HepG2 (cell line): ENCODE results near the gene CADM1. TPM values are rescaled to one million over a fixed set of nuclear protein-coding genes. Genes with fewer than 3 reads are reported as not detected.
A peak's percentile ranks its signal among the peaks of the same experiment; 100 is the strongest.

Experiments
- ATAC-seq: fragments of 200-7000 bp; cut with Tn5 transposase; 3 replicates; pipeline ENCODE4 v1.9.1; 2020; ENCODE audit warnings: mild to moderate bottlenecking, moderate library complexity
- BruUV-seq: library from RNA; stranded (reverse); fragments of 400-500 nt; replicated peaks from 2 replicates; lab custom pipeline; 2021; lab: Mats Ljungman, UMichigan
- CTCF ChIA-PET: fragments of 300-600 bp; formaldehyde crosslinking; extraction: SDS; loops from one replicate; lab custom pipeline; 2021; ENCODE audit warnings: low total read pairs, inconsistent platforms, low intra/inter-chr PET ratio; lab: Yijun Ruan, JAX
- POLR2A ChIA-PET: fragments of 350-600 bp; sonication (Branson Sonifier 250); formaldehyde crosslinking; loops from one replicate; lab custom pipeline; 2020; ENCODE audit warnings: antibody characterized with exemption, inconsistent platforms; lab: Yijun Ruan, JAX
- DNase-seq: peaks from one replicate; pipeline ENCODE4 v3.0.0-alpha.2; 2015; ENCODE audit warnings: low spot score
- FAIRE-seq: peaks from 3 replicates; lab custom pipeline; 2011; peaks lifted over from hg19 to GRCh38; lab: Jason Lieb, UNC
- H2AFZ ChIP-seq: one replicate; pipeline ENCODE4 v1.6.1; 2011; ENCODE audit warnings: low read length, inconsistent platforms
- H3K27ac ChIP-seq: fragments of 300-600 bp; 3 replicates; pipeline ENCODE4 v1.8.0; 2011; ENCODE audit warnings: mixed run types, mild to moderate bottlenecking, mixed read lengths, low read length, inconsistent platforms; ENCODE audit not compliant: insufficient read depth; ENCODE audit errors: extremely low read length
- H3K27me3 ChIP-seq, 2 experiments: fragments of 200-600 bp in 1 of 2; 2 replicates in 1 of 2; 3 replicates in 1 of 2; pipeline versions ENCODE4 v1.6.0 to v1.8.0; 2011; ENCODE audit warnings: low read length in 2 of 2, mild to moderate bottlenecking in 2 of 2, moderate library complexity in 2 of 2, inconsistent platforms in 1 of 2; ENCODE audit not compliant: insufficient read depth in 2 of 2, control insufficient read depth in 1 of 2
- H3K36me3 ChIP-seq, 2 experiments: fragments of 200-600 bp in 1 of 2; replicated peaks in 1 of 2; 2 replicates in 1 of 2; 3 replicates in 1 of 2; pipeline versions ENCODE4 v1.5.1 to v1.8.0; 2011; ENCODE audit warnings: low read length in 2 of 2, inconsistent platforms in 1 of 2; ENCODE audit not compliant: insufficient read depth in 2 of 2, control insufficient read depth in 1 of 2
- H3K4me1 ChIP-seq: 2 replicates; pipeline ENCODE4 v1.5.1; 2012; ENCODE audit warnings: low read length, inconsistent platforms; ENCODE audit not compliant: insufficient read depth
- H3K4me2 ChIP-seq: 2 replicates; pipeline ENCODE4 v1.6.0; 2011; ENCODE audit warnings: low read depth, low read length, inconsistent platforms
- H3K4me3 ChIP-seq, 3 experiments: fragments of 200-600 bp in 1 of 3; sonication (generic), shearing (Covaris generic) in 1 of 3; replicated peaks in 1 of 3; 2 replicates each; pipeline ENCODE4 v1.5.1; 2011 to 2016; ENCODE audit warnings: low read length in 3 of 3, inconsistent platforms in 2 of 3, low read depth in 2 of 3, mild to moderate bottlenecking in 2 of 3, control low read depth in 1 of 3, mixed read lengths in 1 of 3; ENCODE audit not compliant: insufficient read depth in 1 of 3
- H3K79me2 ChIP-seq: one replicate; pipeline ENCODE4 v1.6.1; 2011; ENCODE audit warnings: low read length, inconsistent platforms; ENCODE audit not compliant: insufficient read depth
- H3K9ac ChIP-seq: 2 replicates; pipeline ENCODE4 v1.6.0; 2011; ENCODE audit warnings: mild to moderate bottlenecking, low read depth, low read length, inconsistent platforms; ENCODE audit not compliant: insufficient read depth
- H3K9me3 ChIP-seq: 2 replicates; pipeline ENCODE4 v1.5.1; 2012; ENCODE audit warnings: mild to moderate bottlenecking, low read length
- H4K20me1 ChIP-seq: 2 replicates; pipeline ENCODE4 v1.6.0; 2011; ENCODE audit warnings: inconsistent platforms, mild to moderate bottlenecking, low read length, moderate library complexity; ENCODE audit not compliant: insufficient read depth
- BRD4 ChIP-seq: sonication (generic); formaldehyde crosslinking; IDR thresholded peaks from 2 replicates; pipeline ENCODE4 v1.4.0; 2020; ENCODE audit warnings: missing genetic modification reagents
- CENPT ChIP-seq: sonication (generic); formaldehyde crosslinking; IDR thresholded peaks from 2 replicates; pipeline ENCODE4 v1.8.0; 2022; ENCODE audit warnings: low read depth, mild to moderate bottlenecking, moderate library complexity, missing genetic modification reagents
- HOMEZ ChIP-seq: IDR thresholded peaks from 2 replicates; pipeline ENCODE4 v1.6.1; 2016; ENCODE audit warnings: low read depth
- JARID2 ChIP-seq: sonication (generic); formaldehyde crosslinking; IDR thresholded peaks from 2 replicates; pipeline ENCODE4 v1.8.1; 2023; ENCODE audit warnings: missing genetic modification reagents, inconsistent platforms; ENCODE audit not compliant: insufficient replicate concordance
- RBM22 ChIP-seq: fragments of 200-400 bp; formaldehyde crosslinking; optimal IDR thresholded peaks from 2 replicates; pipeline ENCODE3; 2017; ENCODE audit warnings: mild to moderate bottlenecking, low read length, moderate library complexity
- SKI ChIP-seq: fragments of 450-650 bp; IDR thresholded peaks from one replicate; pipeline ENCODE4 v1.6.1; 2018; ENCODE audit warnings: mild to moderate bottlenecking; ENCODE audit not compliant: partially characterized antibody
- SNAPC2 ChIP-seq: sonication (generic); formaldehyde crosslinking; IDR thresholded peaks from 2 replicates; pipeline ENCODE4 v1.8.1; 2022; ENCODE audit warnings: mild to moderate bottlenecking, missing genetic modification reagents
- YY1 ChIP-seq: IDR thresholded peaks from 2 replicates; pipeline ENCODE4 v1.6.1; 2011; ENCODE audit warnings: low read length, low read depth, moderate library complexity, mild to moderate bottlenecking; ENCODE audit not compliant: insufficient read depth, insufficient replicate concordance
- whole genome bisulfite sequencing: methylation state at CpG from one replicate; pipeline ENCODE4 v1.1.6; 2017; ENCODE audit warnings: low lambda C conversion rate; 5-methylcytosine and 5-hydroxymethylcytosine counted together
- in situ Hi-C: cut with HindIII; loops from 2 replicates; pipeline ENCODE4 v1.10.0; 2017; ENCODE audit warnings: low pct_unique_long_range_greater_than_20kb; ENCODE audit not compliant: extremely low pct_ligation_motif_present
- intact Hi-C: fragments of 100-400 bp; cut with micrococcal nuclease; formaldehyde crosslinking; loops from one replicate; pipeline ENCODE4 v1.10.0; 2022; ENCODE audit not compliant: unreplicated experiment
- polyA plus RNA-seq, 8 experiments: library from polyadenylated mRNA; depleted of rRNA in 3 of 8; stranded (reverse) in 7 of 8; unstranded in 1 of 8; fragments of >200 nt; fragmentation: Illumina TruSeq in 4 of 8; extraction: Trizol in 4 of 8; gene quantifications; 2 replicates each; pipeline versions ENCODE4 v1.2.1 to v1.2.3, GENCODE V29; 2011 to 2016; ENCODE audit warnings: low read depth in 4 of 8, missing spikeins in 1 of 8, mixed read lengths in 1 of 8; ENCODE audit not compliant: insufficient read depth in 1 of 8
- total RNA-seq, 5 experiments: library from RNA; depleted of rRNA; stranded (reverse); fragments of >200 nt; fragmentation: Illumina TruSeq; extraction: Trizol; gene quantifications; 2 replicates each; pipeline ENCODE4 v1.2.3, GENCODE V29; 2016; ENCODE audit warnings: low read depth in 1 of 5
- TF ChIP-seq, protein P1 (sequence below): sonication (generic); formaldehyde crosslinking; IDR thresholded peaks from 2 replicates; pipeline ENCODE4 v1.4.0; 2020; ENCODE audit warnings: mild to moderate bottlenecking, missing genetic modification reagents

The CADM1 gene
- total and polyA plus RNA-seq, 2 of the 13 experiments (the other 11 are each of a cell fraction or from before 2014, with no cell fraction given): 71.3 to 122 TPM

DNA sequence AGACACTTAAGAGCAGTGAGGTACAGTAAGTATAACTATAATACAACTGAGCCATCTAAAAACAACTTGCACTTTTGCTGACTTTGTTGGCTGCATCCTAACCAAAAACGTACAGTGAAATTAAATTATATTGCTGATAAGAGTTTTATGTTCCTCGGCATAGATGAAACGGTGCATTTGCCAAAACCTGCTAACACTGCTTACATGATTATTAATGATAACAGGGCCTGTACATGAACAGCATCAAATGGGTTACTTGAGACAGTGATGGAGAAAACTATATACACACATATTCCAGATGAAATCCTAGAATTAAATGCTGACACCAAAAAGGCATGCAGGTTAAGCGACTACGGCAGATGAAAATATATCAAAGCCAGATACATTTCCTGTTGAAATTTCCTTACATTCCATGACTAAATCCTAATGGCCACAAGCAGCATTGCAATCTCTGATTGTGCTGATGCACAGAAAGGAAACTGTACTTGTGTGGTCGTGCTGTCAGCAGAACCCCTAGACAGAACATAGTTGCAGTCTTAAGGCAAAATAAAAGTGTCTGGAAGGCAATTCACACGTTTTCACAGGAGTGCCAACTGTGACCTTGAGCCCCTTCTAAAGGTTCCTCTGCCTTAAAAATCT, 143.9 kb downstream of the CADM1 start:
- no peaks in the 10 kb centered on the region for H3K9me3 ChIP-seq
- POLR2A ChIA-PET: no interaction called here
- in situ Hi-C loops (no loop called here), intact Hi-C loops (no loop called here)
- DNase-seq: no peak
- no peaks in the 10 kb centered on the region for H3K27me3 ChIP-seq
- BruUV-seq: no TSS peak
- no peak overlapping the region for H3K4me3 ChIP-seq
- no peak for FAIRE-seq
- H2AFZ ChIP-seq: no peak overlapping the region
- no peak overlapping the region for H3K9ac ChIP-seq
- H3K36me3 ChIP-seq: no peaks in the 10 kb centered on the region
- ATAC-seq: no peak
- peaks cover 2% of the 10 kb centered on the region for H3K79me2 ChIP-seq
- TF ChIP-seq SNAPC2 (CRISPR knock-in tag): no peak
- no peak for TF ChIP-seq JARID2 (CRISPR knock-in tag)
- no peak for TF ChIP-seq BRD4 (CRISPR knock-in tag)
- peak; percentile 20 for TF ChIP-seq RBM22
- TF ChIP-seq HOMEZ (CRISPR knock-in tag): no peak
- H3K27ac ChIP-seq: no peak overlapping the region
- no peak overlapping the region for H3K4me2 ChIP-seq
- 98% methylated on average over 7 of the region's 7 CpGs for WGBS
- CTCF ChIA-PET: no interaction called here
- peaks cover 14% of the 10 kb centered on the region; the same call in 1 of the 2 replicates for H4K20me1 ChIP-seq
- H3K4me1 ChIP-seq: peaks cover 30% of the 10 kb centered on the region

DNA sequence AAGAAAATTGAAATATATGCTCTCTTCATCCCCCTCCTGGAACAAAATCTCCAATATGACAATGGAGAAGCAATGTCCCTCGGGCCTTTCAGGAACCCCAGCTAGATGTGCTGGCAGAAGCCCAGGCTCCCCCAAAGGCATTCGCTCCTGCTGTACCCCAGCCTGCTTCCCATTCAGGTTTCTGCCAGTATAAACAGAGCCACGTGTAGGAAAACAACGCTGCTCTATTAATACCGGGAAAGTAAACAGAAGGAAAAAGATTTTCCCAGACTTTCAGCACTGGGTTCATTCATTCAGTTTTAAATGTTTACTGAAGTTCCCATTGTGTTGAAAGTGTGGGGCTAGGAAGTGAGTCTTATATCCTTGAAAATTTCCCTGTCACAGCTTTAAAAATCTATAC, 147.1 kb downstream of the CADM1 start:
- Histone ChIP-seq H2AFZ (no peak overlapping the region), H3K4me3 (no peak overlapping the region), H3K27me3 (no peaks in the 10 kb centered on the region; a peak in 1 of 5 replicates), H3K9ac (no peak overlapping the region), H3K36me3 (no peaks in the 10 kb centered on the region; a peak in 2 of 5 replicates), H3K27ac (no peak overlapping the region), H3K4me2 (no peak overlapping the region), H3K79me2 (no peaks in the 10 kb centered on the region), H3K9me3 (no peaks in the 10 kb centered on the region), H3K4me1 (peaks cover 18% of the 10 kb centered on the region), H4K20me1 (peaks cover 16% of the 10 kb centered on the region; the same call in 1 of the 2 replicates)
- in situ Hi-C loops (no loop called here), intact Hi-C loops (no loop called here)
- ATAC-seq: peak; percentile 73
- 16% methylated on average over 5 of the region's 5 CpGs for WGBS
- ChIA-PET CTCF (no interaction called here), POLR2A (interaction anchor here (0.9 kb wide), 1 partner anchor 143 kb away, joined by 3 read pairs; no protein-coding TSS in a partner anchor)
- FAIRE-seq: no peak
- BruUV-seq: no TSS peak
- peak; percentile 67 for DNase-seq
- TF ChIP-seq SKI (no peak), YY1 (no peak), CENPT (CRISPR knock-in tag) (no peak)
- TF ChIP-seq, protein P1, sequence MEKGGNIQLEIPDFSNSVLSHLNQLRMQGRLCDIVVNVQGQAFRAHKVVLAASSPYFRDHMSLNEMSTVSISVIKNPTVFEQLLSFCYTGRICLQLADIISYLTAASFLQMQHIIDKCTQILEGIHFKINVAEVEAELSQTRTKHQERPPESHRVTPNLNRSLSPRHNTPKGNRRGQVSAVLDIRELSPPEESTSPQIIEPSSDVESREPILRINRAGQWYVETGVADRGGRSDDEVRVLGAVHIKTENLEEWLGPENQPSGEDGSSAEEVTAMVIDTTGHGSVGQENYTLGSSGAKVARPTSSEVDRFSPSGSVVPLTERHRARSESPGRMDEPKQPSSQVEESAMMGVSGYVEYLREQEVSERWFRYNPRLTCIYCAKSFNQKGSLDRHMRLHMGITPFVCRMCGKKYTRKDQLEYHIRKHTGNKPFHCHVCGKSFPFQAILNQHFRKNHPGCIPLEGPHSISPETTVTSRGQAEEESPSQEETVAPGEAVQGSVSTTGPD: no peak
